Liver (tissue), 3 donors: ENCODE results near the gene CPT1A.
"Not testable (repeated sequence)": the region's sequence is repeated elsewhere in the genome, so short reads cannot be mapped to it uniquely, and the experiment has no call there.

Experiments used
- ATF3 ChIP-seq: IDR thresholded peaks from 2 replicates; pipeline ENCODE4 v1.6.1; 2016; ENCODE audit warnings: antibody characterized with exemption
- CTCF ChIP-seq: fragments of 150-350 bp; IDR thresholded peaks from 2 replicates; pipeline ENCODE4 v1.5.1; 2017; ENCODE audit warnings: improper control_type of control experiment, low read depth, low read length; ENCODE audit not compliant: missing input control
- EGR1 ChIP-seq, 2 donors: IDR thresholded peaks; 2 replicates each; pipeline ENCODE4 v1.6.1; 2016 to 2018; ENCODE audit warnings: antibody characterized with exemption in 2 of 2, low read depth in 2 of 2
- GABPA ChIP-seq, 2 donors: IDR thresholded peaks in 1 of 2; conservative IDR thresholded peaks in 1 of 2; 2 replicates each; pipeline ENCODE4 v1.6.1; 2016; ENCODE audit warnings: antibody characterized with exemption in 2 of 2, mild to moderate bottlenecking in 1 of 2, moderate library complexity in 1 of 2
- HNF4A ChIP-seq, 2 donors: conservative IDR thresholded peaks; 2 replicates each; pipeline ENCODE4 v1.6.1; 2016; ENCODE audit warnings: antibody characterized with exemption in 2 of 2, mild to moderate bottlenecking in 2 of 2
- JUND ChIP-seq, 2 donors: IDR thresholded peaks; 2 replicates each; pipeline ENCODE4 v1.6.1; 2016; ENCODE audit warnings: antibody characterized with exemption in 2 of 2
- MAX ChIP-seq: IDR thresholded peaks from 2 replicates; pipeline ENCODE4 v1.6.1; 2016; ENCODE audit warnings: antibody characterized with exemption
- RAD21 ChIP-seq, 2 donors: IDR thresholded peaks; 2 replicates each; pipeline ENCODE4 v1.6.1; 2016; ENCODE audit warnings: antibody characterized with exemption in 2 of 2, mild to moderate bottlenecking in 2 of 2
- REST ChIP-seq: IDR thresholded peaks from 2 replicates; pipeline ENCODE4 v1.6.1; 2016; ENCODE audit warnings: antibody characterized with exemption, mild to moderate bottlenecking
- RXRA ChIP-seq, 2 donors: IDR thresholded peaks; 2 replicates each; pipeline ENCODE4 v1.6.1; 2017 to 2018; ENCODE audit warnings: antibody characterized with exemption in 2 of 2, mild to moderate bottlenecking in 1 of 2
- TAF1 ChIP-seq: conservative IDR thresholded peaks from 2 replicates; pipeline ENCODE4 v1.6.1; 2016; ENCODE audit warnings: antibody characterized with exemption, mild to moderate bottlenecking
- donor health status: healthy.
- donor health status: healthy.

- TF ChIP-seq CTCF; TAF1; EGR1 (IDR thresholded peaks at IDR 0.05; ENCODE audit: low read depth in 2 of 2); RAD21 (IDR thresholded peaks at IDR 0.05); MAX; HNF4A (conservative IDR thresholded peaks at IDR 0.05); REST; ATF3; GABPA (IDR thresholded peaks at IDR 0.05 in 1 of 2, conservative IDR thresholded peaks at IDR 0.05 in 1 of 2); JUND (IDR thresholded peaks at IDR 0.05); RXRA (IDR thresholded peaks at IDR 0.05): not testable (repeated sequence)
Measured at GRCh38 chr11:68856425-68857030, 14.8 kb upstream of the CPT1A start.
